K562 (cell line): ENCODE data around the gene DAB1. TPM values are rescaled to one million over a fixed set of nuclear protein-coding genes. Genes with fewer than 3 reads are reported as not detected.

Experiments
- ATAC-seq: fragments of 200-7000 bp; cut with Tn5 transposase; 3 replicates; pipeline ENCODE4 v1.9.1; 2020; ENCODE audit warnings: moderate library complexity
- BruUV-seq: library from RNA; stranded (reverse); fragments of 400-500 nt; replicated peaks from 2 replicates; lab custom pipeline; 2021; lab: Mats Ljungman, UMichigan
- CTCF ChIA-PET: fragments of 300-600 bp; formaldehyde crosslinking; extraction: SDS; loops from one replicate; lab custom pipeline; 2021; ENCODE audit warnings: low intra/inter-chr PET ratio; lab: Yijun Ruan, JAX
- POLR2A ChIA-PET: fragments of 300-600, 350-650 bp; sonication (Branson Sonifier 250); formaldehyde crosslinking; extraction: SDS; loops from one replicate; lab custom pipeline; 2021; ENCODE audit warnings: antibody characterized with exemption, inconsistent platforms; lab: Yijun Ruan, JAX
- DNase-seq, 4 experiments: peaks; one replicate each; pipeline versions ENCODE4 v3.0.0 to v3.0.0-alpha.2; 2011 to 2018; ENCODE audit warnings: low spot score in 3 of 4, mixed read lengths in 3 of 4; ENCODE audit errors: extremely low read depth in 1 of 4
- FAIRE-seq: peaks from 2 replicates; lab custom pipeline; 2011; peaks lifted over from hg19 to GRCh38; lab: Jason Lieb, UNC
- H2AFZ ChIP-seq: 2 replicates; pipeline ENCODE4 v1.6.0; 2011; ENCODE audit warnings: low read depth, low read length, control low read depth, inconsistent platforms
- H3K27ac ChIP-seq: fragments of 200-600 bp; 3 replicates; pipeline ENCODE4 v1.8.0; 2011; ENCODE audit warnings: low read depth, mild to moderate bottlenecking, control low read depth, inconsistent platforms, low read length, moderate library complexity, mixed read lengths; ENCODE audit errors: extremely low read depth
- H3K27me3 ChIP-seq, 2 experiments: fragments of 300-600 bp in 1 of 2; 2 replicates in 1 of 2; 3 replicates in 1 of 2; pipeline versions ENCODE4 v1.6.0 to v1.8.0; 2011; ENCODE audit warnings: inconsistent platforms in 2 of 2, low read length in 2 of 2, mild to moderate bottlenecking in 1 of 2, mixed read lengths in 1 of 2, moderate library complexity in 1 of 2; ENCODE audit not compliant: control insufficient read depth in 2 of 2, insufficient read depth in 2 of 2
- H3K36me3 ChIP-seq: fragments of 300-600 bp; 3 replicates; pipeline ENCODE4 v1.8.0; 2011; ENCODE audit warnings: mild to moderate bottlenecking, low read length, inconsistent platforms; ENCODE audit not compliant: control insufficient read depth, insufficient read depth
- H3K4me1 ChIP-seq, 2 experiments: fragments of 200-600 bp in 1 of 2; replicated peaks in 1 of 2; 2 replicates in 1 of 2; 3 replicates in 1 of 2; pipeline versions ENCODE4 v1.5.1 to v1.8.0; 2011; ENCODE audit warnings: inconsistent platforms in 2 of 2, low read length in 2 of 2, mild to moderate bottlenecking in 1 of 2, mixed read lengths in 1 of 2, moderate library complexity in 1 of 2; ENCODE audit not compliant: control insufficient read depth in 2 of 2, insufficient read depth in 2 of 2
- H3K4me2 ChIP-seq: 2 replicates; pipeline ENCODE4 v1.6.1; 2011; ENCODE audit warnings: low read length, control low read depth, inconsistent platforms, mixed read lengths; ENCODE audit not compliant: insufficient read depth
- H3K4me3 ChIP-seq: fragments of 200-600 bp; sonication (generic), shearing (Covaris generic); 2 replicates; pipeline ENCODE4 v1.5.1; 2016; ENCODE audit warnings: control low read depth, inconsistent platforms
- H3K79me2 ChIP-seq: fragments of 200-600 bp; 3 replicates; pipeline ENCODE4 v1.8.0; 2011; ENCODE audit warnings: low read length, inconsistent platforms; ENCODE audit not compliant: control insufficient read depth, insufficient read depth
- H3K9ac ChIP-seq, 2 experiments: 2 replicates each; pipeline versions ENCODE4 v1.6.0 to v1.6.1; 2011; ENCODE audit warnings: low read depth in 2 of 2, low read length in 2 of 2, control low read depth in 1 of 2, inconsistent platforms in 1 of 2, mild to moderate bottlenecking in 1 of 2, mixed read lengths in 1 of 2; ENCODE audit not compliant: insufficient read depth in 1 of 2
- H3K9me1 ChIP-seq: one replicate; pipeline ENCODE4 v1.6.0; 2011; ENCODE audit warnings: inconsistent platforms, mild to moderate bottlenecking, low read length, moderate library complexity; ENCODE audit not compliant: control insufficient read depth, insufficient read depth
- H3K9me3 ChIP-seq: replicated peaks from 2 replicates; pipeline ENCODE4 v1.5.1; 2011; ENCODE audit warnings: low read depth, low read length, inconsistent platforms; ENCODE audit not compliant: control insufficient read depth, insufficient read depth
- H4K20me1 ChIP-seq: replicated peaks from 2 replicates; pipeline ENCODE4 v1.6.1; 2011; ENCODE audit warnings: low read length, inconsistent platforms, mixed read lengths; ENCODE audit not compliant: control insufficient read depth, insufficient read depth
- AFF1 ChIP-seq, 2 experiments: fragments of 450-650 bp; IDR thresholded peaks; 2 replicates each; pipeline ENCODE4 v1.6.1; 2018; ENCODE audit warnings: mild to moderate bottlenecking in 2 of 2, low read depth in 1 of 2; ENCODE audit not compliant: partially characterized antibody in 2 of 2
- BHLHE40 ChIP-seq: IDR thresholded peaks from 2 replicates; pipeline ENCODE4 v1.6.1; 2011; ENCODE audit warnings: low read length, improper control_type of control experiment
- CBX5 ChIP-seq: IDR thresholded peaks from 2 replicates; pipeline ENCODE4 v1.6.1; 2014; ENCODE audit warnings: low read depth, borderline replicate concordance
- CCAR2 ChIP-seq: fragments of 200-400 bp; formaldehyde crosslinking; IDR thresholded peaks from 2 replicates; pipeline ENCODE4 v1.6.1; 2017; ENCODE audit warnings: mild to moderate bottlenecking, low read depth, low read length
- FOXO4 ChIP-seq: fragments of 450-650 bp; formaldehyde crosslinking; IDR thresholded peaks from 2 replicates; pipeline ENCODE4 v1.4.0; 2020; ENCODE audit warnings: mild to moderate bottlenecking, moderate library complexity
- GTF2F1 ChIP-seq: IDR thresholded peaks from 2 replicates; pipeline ENCODE4 v1.6.1; 2011; ENCODE audit warnings: low read depth, low read length, improper control_type of control experiment
- IRF1 ChIP-seq: sonication (generic); formaldehyde crosslinking; IDR thresholded peaks from 2 replicates; pipeline ENCODE4 v1.8.0; 2022; ENCODE audit warnings: missing genetic modification reagents, mild to moderate bottlenecking, borderline replicate concordance
- KHSRP ChIP-seq: fragments of 450-650 bp; IDR thresholded peaks from 2 replicates; pipeline ENCODE4 v1.6.1; 2017
- POLR2B ChIP-seq: fragments of 450-650 bp; IDR thresholded peaks from 2 replicates; pipeline ENCODE4 v1.6.1; 2018; ENCODE audit warnings: low read depth; ENCODE audit not compliant: partially characterized antibody
- TAF1 ChIP-seq: IDR thresholded peaks from 2 replicates; pipeline ENCODE4 v1.6.1; 2011; ENCODE audit warnings: mild to moderate bottlenecking, low read length, moderate library complexity; ENCODE audit not compliant: insufficient read depth, control insufficient read depth, severe bottlenecking; ENCODE audit errors: extremely low read depth
- TEAD4 ChIP-seq, 2 experiments: sonication (generic) in 1 of 2; formaldehyde crosslinking in 1 of 2; IDR thresholded peaks; 2 replicates each; pipeline versions ENCODE4 v1.6.1 to v1.8.0; 2012 to 2022; ENCODE audit warnings: borderline replicate concordance in 1 of 2, inconsistent platforms in 1 of 2, low read length in 1 of 2, mild to moderate bottlenecking in 1 of 2, missing genetic modification reagents in 1 of 2
- ZBTB12 ChIP-seq: fragments of 250-450 bp; sonication (Bioruptor Pico); IDR thresholded peaks from 2 replicates; pipeline ENCODE4 v1.4.0; 2020
- ZNF224 ChIP-seq: sonication (generic); formaldehyde crosslinking; IDR thresholded peaks from 2 replicates; pipeline ENCODE4 v1.8.0; 2022; ENCODE audit warnings: mild to moderate bottlenecking, missing genetic modification reagents
- ZNF584 ChIP-seq: fragments of 200-800 bp; sonication (Bioruptor generic); IDR thresholded peaks from 2 replicates; pipeline ENCODE4 v1.6.1; 2016; ENCODE audit warnings: low read depth, mild to moderate bottlenecking, missing genetic modification characterization, missing compliant biosample characterization
- ZNF695 ChIP-seq: fragments of 450-650 bp; formaldehyde crosslinking; IDR thresholded peaks from 2 replicates; pipeline ENCODE4 v1.4.0; 2020; ENCODE audit warnings: mild to moderate bottlenecking, moderate library complexity
- ZNF76 ChIP-seq: fragments of 250-450 bp; sonication (Bioruptor Pico); IDR thresholded peaks from 2 replicates; pipeline ENCODE4 v1.4.0; 2020; ENCODE audit warnings: mild to moderate bottlenecking, moderate library complexity, borderline replicate concordance
- WGBS: fragments of 100-300 bp; shearing (Covaris generic); methylation state at CpG from one replicate; pipeline ENCODE4 v1.1.6; 2016; ENCODE audit warnings: low coverage, mixed read lengths; ENCODE audit not compliant: insufficient coverage; ENCODE audit errors: missing lambda C conversion rate; 5-methylcytosine and 5-hydroxymethylcytosine counted together
- in situ Hi-C: fragments of 300-500 bp; cut with MboI; formaldehyde crosslinking; loops from 4 replicates; pipeline ENCODE4 v1.15.0; 2018; ENCODE audit warnings: inconsistent platforms, mixed read lengths
- intact Hi-C: fragments of 100-400 bp; cut with micrococcal nuclease; formaldehyde crosslinking; loops from 2 replicates; pipeline ENCODE4 v1.14.2; 2022
- polyA plus RNA-seq, 8 experiments: library from polyadenylated mRNA; depleted of rRNA in 4 of 8; stranded (reverse) in 5 of 8; unstranded in 3 of 8; fragments of >200 nt; fragmentation: Nextera tagmentation in 2 of 8; fragmentation: Illumina TruSeq in 1 of 8; extraction: Ambion mirVana in 2 of 8; extraction: Trizol in 1 of 8; gene quantifications; 2 replicates each; pipeline versions ENCODE4 v1.2.1 to v1.2.3, GENCODE V29; 2011 to 2014; ENCODE audit warnings: inconsistent platforms in 1 of 8, missing spikeins in 1 of 8
- total RNA-seq, 7 experiments: library from RNA; depleted of rRNA in 6 of 7; stranded (reverse); fragments of >200 nt in 6 of 7; fragmentation: Illumina TruSeq in 2 of 7; extraction: Trizol in 2 of 7; gene quantifications; 2 replicates each; pipeline versions ENCODE4 v1.2.1 to v1.2.3, GENCODE V29; 2011 to 2021; ENCODE audit warnings: low replicate concordance in 1 of 7

Gene DAB1
- total and polyA plus RNA-seq, 9 of the 15 experiments (the other 6 are each of a cell fraction or from before 2014, with no cell fraction given), result not detected

- H3K36me3 ChIP-seq, result no peaks in the 10 kb centered on the region
- POLR2A ChIA-PET, result no interaction called here
- intact Hi-C loops (no loop called here), in situ Hi-C loops (no loop called here)
- H3K9ac ChIP-seq, result no peak overlapping the region
- no peak overlapping the region for H2AFZ ChIP-seq
- BruUV-seq, result no TSS peak
- H4K20me1 ChIP-seq, result no peaks in the 10 kb centered on the region; the same call in 1 of the 2 replicates
- no peaks in the 10 kb centered on the region; a peak in 1 of 5 replicates for H3K27me3 ChIP-seq
- no peak overlapping the region for H3K27ac ChIP-seq
- 0% methylated on average over 1 of the region's 1 CpG for WGBS
- FAIRE-seq, result no peak
- CTCF ChIA-PET, result no interaction called here
- no peaks in the 10 kb centered on the region for H3K4me1 ChIP-seq
- H3K4me3 ChIP-seq, result no peak overlapping the region
- ATAC-seq, result no peak
- no peak for DNase-seq
- H3K9me3 ChIP-seq, result no peaks in the 10 kb centered on the region
- no peaks in the 10 kb centered on the region for H3K79me2 ChIP-seq
- H3K4me2 ChIP-seq, result no peak overlapping the region
- H3K9me1 ChIP-seq, result no peaks in the 10 kb centered on the region
- TF ChIP-seq ZNF224 (CRISPR knock-in tag), result no peak
- no peak for TF ChIP-seq TEAD4 (IDR thresholded peaks at IDR 0.05; ENCODE audit: low read length)
- TF ChIP-seq TEAD4 (CRISPR knock-in tag; IDR thresholded peaks at IDR 0.05; ENCODE audit: borderline replicate concordance), result no peak
- no peak for TF ChIP-seq ZNF76
- no peak for TF ChIP-seq FOXO4
- no peak for TF ChIP-seq TAF1
- no peak for TF ChIP-seq ZBTB12 (CRISPR knock-in tag)
- no peak for TF ChIP-seq GTF2F1
- TF ChIP-seq KHSRP, result no peak
- no peak for TF ChIP-seq AFF1 (IDR thresholded peaks at IDR 0.05; ENCODE audit: low read depth in 1 of 2, partially characterized antibody in 2 of 2)
- TF ChIP-seq ZNF695 (CRISPR knock-in tag), result no peak
- TF ChIP-seq BHLHE40, result no peak
- TF ChIP-seq ZNF584 (CRISPR knock-in tag), result no peak
- TF ChIP-seq IRF1 (CRISPR knock-in tag), result no peak
- no peak for TF ChIP-seq POLR2B
- no peak for TF ChIP-seq CBX5
- no peak for TF ChIP-seq CCAR2
Measured at GRCh38 chr1:57385336-57385735, 38.5 kb downstream of the DAB1 start.
